Central memory CD8-positive, alpha-beta T cell (primary cell): Measurements from ENCODE around the gene RAC3.

Experiments used
- ATAC-seq: fragments of 150-1000 bp; cut with Tn5 transposase; replicated peaks from 2 replicates; pipeline ENCODE4 v1.10.0; 2022; ENCODE audit warnings: mild to moderate bottlenecking, moderate FRiP score, moderate number of reproducible peaks; ENCODE audit not compliant: poor library complexity, severe bottlenecking; ENCODE audit errors: extremely low read depth
- DNase-seq, 2 donors: peaks; one replicate each; pipeline ENCODE4 v3.0.0; 2021; ENCODE audit warnings: low spot score in 2 of 2
- H3K27ac Mint-ChIP-seq: one replicate; pipeline ENCODE4 v1.8.0; 2022; ENCODE audit warnings: low read depth, mild to moderate bottlenecking, moderate library complexity, mixed read lengths
- H3K27me3 Mint-ChIP-seq: one replicate; pipeline ENCODE4 v1.8.0; 2022; ENCODE audit warnings: mixed read lengths
- H3K36me3 Mint-ChIP-seq: one replicate; pipeline ENCODE4 v1.8.0; 2022; ENCODE audit warnings: mild to moderate bottlenecking, moderate library complexity, mixed read lengths; ENCODE audit not compliant: insufficient read depth
- H3K4me1 Mint-ChIP-seq: one replicate; pipeline ENCODE4 v1.8.0; 2022; ENCODE audit warnings: mixed read lengths
- H3K4me3 Mint-ChIP-seq: one replicate; pipeline ENCODE4 v1.8.0; 2022; ENCODE audit warnings: mild to moderate bottlenecking, moderate library complexity, mixed read lengths
- H3K9me3 Mint-ChIP-seq: one replicate; pipeline ENCODE4 v1.8.0; 2022; ENCODE audit warnings: mixed read lengths

The RAC3 gene

DNA sequence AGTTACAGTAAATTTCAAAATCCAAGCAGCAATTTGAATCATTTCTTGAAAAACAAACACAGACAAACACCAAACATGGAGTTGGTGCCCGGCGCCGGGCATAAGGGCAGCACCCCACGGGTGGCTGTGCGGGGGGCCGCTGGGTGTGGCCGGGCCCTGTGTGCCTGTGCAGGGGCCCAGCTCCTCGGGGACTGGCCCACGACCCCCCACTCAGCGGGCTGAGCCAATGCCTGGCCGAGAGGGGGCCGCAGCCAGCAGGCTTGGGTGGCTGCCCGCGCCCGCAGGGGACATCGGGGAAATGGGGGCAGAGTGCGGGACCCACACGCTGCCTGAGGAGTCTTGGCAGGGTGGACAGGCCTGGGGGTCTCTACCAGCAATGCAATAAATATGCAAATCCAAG lies 47.0 kb downstream of the RAC3 start:
- DNase-seq (no peak), ATAC-seq (no peak)
- H3K27ac Mint-ChIP-seq = no peak overlapping the region
- no peaks in the 10 kb centered on the region for H3K9me3 Mint-ChIP-seq
- H3K4me3 Mint-ChIP-seq = no peak overlapping the region
- H3K36me3 Mint-ChIP-seq = peaks cover 18% of the 10 kb centered on the region
- no peaks in the 10 kb centered on the region for H3K4me1 Mint-ChIP-seq
- no peaks in the 10 kb centered on the region for H3K27me3 Mint-ChIP-seq

DNA sequence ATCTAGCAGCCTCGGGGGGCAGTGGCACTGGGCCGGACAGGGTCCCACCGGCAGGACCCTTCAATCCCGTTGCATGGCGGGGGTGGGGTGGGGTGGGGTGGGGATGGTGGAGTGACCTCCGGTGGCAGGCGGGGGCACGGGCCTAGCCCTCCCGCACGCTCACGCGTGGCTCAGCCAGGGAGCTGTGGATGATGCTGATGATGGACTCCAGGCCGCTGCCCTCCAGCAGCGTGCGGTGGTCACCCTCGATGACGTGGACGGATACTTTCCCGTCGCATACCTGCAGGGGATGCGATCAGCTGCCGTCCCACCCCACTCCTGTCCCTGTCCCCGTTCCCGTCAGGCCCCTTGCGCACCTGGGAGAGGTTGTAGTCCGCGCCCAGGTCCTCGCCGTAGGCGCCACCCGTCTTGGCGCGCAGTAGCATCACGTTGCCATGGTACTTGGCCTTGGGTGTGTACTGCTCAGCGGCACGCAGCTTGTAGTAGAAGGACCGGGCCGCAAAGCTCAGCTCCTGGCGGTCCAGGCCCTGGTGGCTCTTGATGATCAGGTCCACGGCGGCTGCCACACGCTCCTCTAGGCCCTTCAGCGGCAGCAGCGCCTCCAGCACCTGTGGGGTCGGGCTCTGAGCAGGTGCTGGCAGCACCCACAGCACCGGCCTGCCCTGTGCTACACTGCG lies 47.7 kb downstream of the RAC3 start:
- H3K4me1 Mint-ChIP-seq = no peaks in the 10 kb centered on the region
- no peak overlapping the region for H3K27ac Mint-ChIP-seq
- no peak overlapping the region for H3K4me3 Mint-ChIP-seq
- H3K9me3 Mint-ChIP-seq = no peaks in the 10 kb centered on the region
- H3K36me3 Mint-ChIP-seq = peaks cover 23% of the 10 kb centered on the region
- ATAC-seq (no peak), DNase-seq (no peak)
- H3K27me3 Mint-ChIP-seq = no peaks in the 10 kb centered on the region

DNA sequence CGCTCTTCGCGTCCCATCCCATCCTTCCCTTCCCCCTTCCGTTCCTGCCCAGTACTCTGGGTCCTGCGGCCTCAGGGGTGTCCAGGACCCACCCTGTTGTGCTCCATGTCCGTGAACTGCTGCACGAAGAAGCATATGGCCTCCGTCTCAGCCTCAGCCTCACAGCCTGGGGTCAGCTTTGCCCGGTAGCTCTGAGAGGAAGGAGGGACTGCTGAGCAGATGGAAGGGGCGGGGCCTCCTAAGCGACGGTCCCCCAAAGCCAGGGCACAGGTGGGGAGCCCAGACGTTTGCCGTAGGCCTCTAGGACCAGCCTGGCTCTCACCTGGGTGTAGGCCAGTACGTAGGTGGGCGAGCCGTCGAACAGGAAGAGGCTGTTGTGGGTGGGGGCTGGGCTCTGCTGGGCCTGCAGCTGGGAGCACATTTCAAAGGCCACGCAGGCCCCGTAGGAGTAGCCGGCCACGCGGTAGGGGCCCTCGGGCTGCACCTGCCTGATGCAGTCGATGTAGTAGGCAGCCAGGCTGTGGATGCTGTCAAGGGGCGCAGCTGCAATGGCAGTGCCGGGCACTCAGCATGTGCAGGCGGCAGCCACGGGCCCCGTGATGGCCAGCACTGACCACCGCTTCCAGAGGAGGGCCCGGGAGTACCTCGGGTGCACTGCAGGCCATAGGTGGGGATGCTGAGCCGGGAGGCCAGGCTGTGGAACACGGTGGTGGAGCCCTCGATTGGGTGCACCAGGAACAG lies 48.7 kb downstream of the RAC3 start:
- peaks cover 28% of the 10 kb centered on the region for H3K36me3 Mint-ChIP-seq
- no peak for ATAC-seq

DNA sequence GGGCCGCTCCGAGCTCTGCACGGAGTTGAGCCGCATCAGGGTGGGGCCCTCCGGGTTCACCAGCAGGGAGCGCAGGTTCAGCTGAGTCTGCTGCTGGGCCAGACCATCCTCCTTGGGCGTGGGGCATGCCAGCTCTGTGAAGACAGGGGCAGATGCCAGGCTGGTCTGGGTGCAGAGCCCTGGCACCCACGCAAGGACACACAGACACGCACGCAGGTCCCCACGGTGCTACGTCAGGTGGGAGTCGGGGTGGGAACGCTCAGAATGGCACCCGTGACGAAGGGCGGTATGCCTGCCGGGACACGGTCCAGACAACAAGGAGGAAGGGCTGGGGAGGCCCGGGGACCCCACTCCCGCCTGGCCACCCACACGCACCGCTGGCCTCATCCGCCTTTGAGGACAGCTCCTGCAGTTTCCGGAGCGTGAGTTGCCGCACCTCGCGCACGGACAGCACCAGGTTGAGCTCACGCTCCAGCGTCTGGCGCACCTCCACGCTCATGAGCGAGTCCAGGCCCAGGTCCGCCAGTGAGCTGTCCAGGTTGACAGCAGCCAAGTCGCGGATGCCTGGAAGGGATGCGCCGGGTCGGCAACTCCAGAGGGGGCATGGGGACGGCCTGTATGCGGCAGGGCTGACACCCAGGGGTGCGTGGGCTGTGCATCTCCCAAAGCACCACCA lies 49.4 kb downstream of the RAC3 start:
- H3K4me1 Mint-ChIP-seq = no peaks in the 10 kb centered on the region
- ATAC-seq (no peak), DNase-seq (no peak)
- no peaks in the 10 kb centered on the region for H3K27me3 Mint-ChIP-seq
- peaks cover 28% of the 10 kb centered on the region for H3K36me3 Mint-ChIP-seq
- H3K9me3 Mint-ChIP-seq = no peaks in the 10 kb centered on the region
- no peak overlapping the region for H3K27ac Mint-ChIP-seq
- no peak overlapping the region for H3K4me3 Mint-ChIP-seq

More for the DNA sequence above, 48.7 kb downstream of the RAC3 start:
- Mint-ChIP-seq H3K27ac (no peak overlapping the region), H3K4me3 (no peak overlapping the region), H3K27me3 (no peaks in the 10 kb centered on the region), H3K9me3 (no peaks in the 10 kb centered on the region), H3K4me1 (no peaks in the 10 kb centered on the region)
- no peak for DNase-seq

DNA sequence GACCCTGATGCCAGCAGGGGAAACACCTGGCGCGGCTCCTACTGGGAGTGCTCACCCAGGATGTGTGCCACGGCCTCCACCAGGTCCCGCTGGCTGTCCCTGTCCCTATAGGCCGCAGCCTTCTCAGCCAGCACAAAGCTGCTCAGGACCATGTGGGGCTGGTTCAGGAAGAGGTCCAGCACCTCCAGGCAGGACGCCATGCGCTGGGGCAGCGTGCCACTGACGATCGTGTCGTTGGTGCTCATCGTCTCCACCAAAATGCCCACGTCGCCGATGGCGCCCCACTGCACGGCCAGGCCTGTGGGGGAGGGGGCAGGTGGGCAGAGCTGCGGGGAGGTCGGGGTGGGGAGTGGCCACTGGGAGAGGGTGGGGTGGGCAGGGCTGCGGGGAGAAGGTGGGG lies 50.1 kb downstream of the RAC3 start:
- H3K27ac Mint-ChIP-seq = no peak overlapping the region
- H3K9me3 Mint-ChIP-seq = no peaks in the 10 kb centered on the region
- H3K4me1 Mint-ChIP-seq = no peaks in the 10 kb centered on the region
- H3K27me3 Mint-ChIP-seq = no peaks in the 10 kb centered on the region
- no peak overlapping the region for H3K4me3 Mint-ChIP-seq
- ATAC-seq = no peak
- DNase-seq = no peak
- H3K36me3 Mint-ChIP-seq = peaks cover 25% of the 10 kb centered on the region

DNA sequence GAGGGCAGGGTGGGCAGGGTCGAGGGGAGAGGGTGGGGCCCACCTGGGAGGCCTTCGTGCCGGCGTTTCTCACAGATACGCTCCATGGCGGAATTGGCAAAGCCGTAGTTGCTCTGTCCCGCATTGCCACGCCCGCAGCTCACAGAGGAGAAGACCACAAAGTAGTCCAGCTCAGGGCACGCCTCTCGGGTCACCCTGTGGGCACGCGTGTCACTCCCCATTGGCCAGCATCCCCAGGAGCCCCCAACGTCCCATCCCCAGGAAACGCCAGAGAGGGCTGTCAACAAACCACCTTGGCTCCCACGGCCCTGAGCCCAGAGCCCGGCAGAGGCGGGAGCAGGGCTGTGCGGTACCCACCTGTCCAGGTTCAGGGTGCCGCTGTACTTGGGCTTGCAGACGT lies 50.5 kb downstream of the RAC3 start:
- Mint-ChIP-seq H3K36me3 (peaks cover 27% of the 10 kb centered on the region), H3K4me1 (no peaks in the 10 kb centered on the region), H3K9me3 (no peaks in the 10 kb centered on the region), H3K27me3 (no peaks in the 10 kb centered on the region), H3K27ac (no peak overlapping the region), H3K4me3 (no peak overlapping the region)
- ATAC-seq (no peak), DNase-seq (no peak)

DNA sequence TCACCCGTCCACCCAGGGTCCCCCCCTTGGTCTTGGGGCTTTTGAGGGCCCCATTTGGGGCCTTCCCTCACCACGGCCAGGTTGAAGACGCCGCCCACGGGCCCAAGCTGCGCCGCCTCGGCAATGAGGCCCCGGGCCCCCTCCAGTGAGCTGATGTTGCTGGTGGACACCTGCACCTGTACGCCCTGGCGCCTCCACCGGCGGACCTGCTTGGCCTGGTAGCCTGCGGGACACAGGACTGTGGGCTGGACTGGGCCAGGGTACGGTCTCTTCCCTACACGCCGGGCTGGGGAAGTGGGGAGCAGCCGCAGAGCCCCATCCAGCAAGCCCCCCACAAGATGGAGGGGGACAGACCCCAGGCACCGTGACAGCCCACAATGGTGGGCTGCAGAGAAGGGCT lies 51.0 kb downstream of the RAC3 start:
- Mint-ChIP-seq H3K4me3 (no peak overlapping the region), H3K4me1 (no peaks in the 10 kb centered on the region), H3K9me3 (no peaks in the 10 kb centered on the region), H3K36me3 (peaks cover 27% of the 10 kb centered on the region), H3K27ac (no peak overlapping the region), H3K27me3 (no peaks in the 10 kb centered on the region)
- DNase-seq (no peak), ATAC-seq (no peak)

DNA sequence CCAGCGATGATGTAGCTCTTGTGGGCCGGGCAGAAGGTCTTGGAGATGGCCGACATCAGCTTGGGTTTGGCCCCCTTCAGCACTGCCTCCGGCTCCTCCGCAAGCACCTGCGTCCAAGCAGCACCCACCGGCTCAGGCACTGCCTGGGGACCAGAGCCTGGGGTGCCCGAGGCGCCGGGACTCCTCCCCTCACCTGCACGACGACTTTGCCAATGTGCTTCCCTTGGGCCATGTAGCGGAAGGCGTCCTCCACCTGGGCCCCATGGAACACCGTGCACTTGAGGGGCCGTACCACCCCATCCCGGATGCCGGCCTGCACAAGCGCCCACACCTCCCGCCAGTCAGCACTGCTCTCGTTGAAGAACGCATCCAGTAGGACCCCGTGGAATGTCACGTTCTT lies 51.5 kb downstream of the RAC3 start:
- no peak for ATAC-seq
- Mint-ChIP-seq H3K27ac (peak overlapping the region; percentile 65), H3K4me3 (no peak overlapping the region), H3K36me3 (peaks cover 27% of the 10 kb centered on the region), H3K9me3 (no peaks in the 10 kb centered on the region), H3K4me1 (no peaks in the 10 kb centered on the region), H3K27me3 (no peaks in the 10 kb centered on the region)
- DNase-seq = no peak
